ENCODE results near the gene MINDY2. TPM values are rescaled to one million over a fixed set of nuclear protein-coding genes. Genes with fewer than 3 reads are reported as not detected.

MINDY2 gene
- total and polyA plus RNA-seq, 4 donors, result 1.5 to 7.0 (median 5.1) TPM

- no peak for TF ChIP-seq REST (IDR thresholded peaks at IDR 0.05)
- no peak for TF ChIP-seq FOXA1 (IDR thresholded peaks at IDR 0.05)
- no peak for TF ChIP-seq GABPA (IDR thresholded peaks at IDR 0.05 in 1 of 2, conservative IDR thresholded peaks at IDR 0.05 in 1 of 2)
Measured at GRCh38 chr15:58900631-58901030, 129.5 kb downstream of the MINDY2 start (continued).

- TF ChIP-seq REST (IDR thresholded peaks at IDR 0.05), result no peak
- TF ChIP-seq GABPA (IDR thresholded peaks at IDR 0.05 in 1 of 2, conservative IDR thresholded peaks at IDR 0.05 in 1 of 2), result no peak
- no peak for TF ChIP-seq ATF3 (IDR thresholded peaks at IDR 0.05)
- H3K4me3 ChIP-seq (ENCODE audit: low read depth in 1 of 3, low read length in 3 of 3), result no peak overlapping the region
- H3K9me3 ChIP-seq (ENCODE audit: control insufficient read depth in 4 of 4, low read length in 3 of 4), result no peaks in the 10 kb centered on the region
- WGBS, result 94% methylated on average over 6 of the region's 6 CpGs
- no peaks in the 10 kb centered on the region for H3K27me3 ChIP-seq (ENCODE audit: control insufficient read depth in 4 of 4, insufficient read depth in 4 of 4, low read length in 3 of 4)
- DNase-seq (ENCODE audit: low spot score), result no peak
- no peak overlapping the region for H3K9ac ChIP-seq (ENCODE audit: low read depth in 1 of 2, low read length in 2 of 2)
- peaks cover 0 to 21% (median 19%) of the 10 kb centered on the region in 4 donors for H3K36me3 ChIP-seq (ENCODE audit: control insufficient read depth in 4 of 4, insufficient read depth in 3 of 4, low read depth in 1 of 4, low read length in 3 of 4)
- H3K27ac ChIP-seq (ENCODE audit: low read depth in 1 of 2, low read length in 2 of 2), result no peak overlapping the region
- H3K4me1 ChIP-seq (ENCODE audit: control insufficient read depth in 4 of 4, insufficient read depth in 4 of 4, low read length in 3 of 4), result no peaks in the 10 kb centered on the region
Measured at GRCh38 chr15:58908550-58909309, 137.6 kb downstream of the MINDY2 start.

GRCh38 chr15:58909616-58910015, 138.5 kb downstream of the MINDY2 start:
- no peak overlapping the region for H3K9ac ChIP-seq (ENCODE audit: low read depth in 1 of 2, low read length in 2 of 2)
- DNase-seq (ENCODE audit: low spot score), result no peak
- WGBS, result 99% methylated on average over 1 of the region's 1 CpG
- H3K4me1 ChIP-seq (ENCODE audit: control insufficient read depth in 4 of 4, insufficient read depth in 4 of 4, low read length in 3 of 4), result no peaks in the 10 kb centered on the region
- H3K36me3 ChIP-seq (ENCODE audit: control insufficient read depth in 4 of 4, insufficient read depth in 3 of 4, low read depth in 1 of 4, low read length in 3 of 4), result peaks cover 0 to 24% (median 21%) of the 10 kb centered on the region in 4 donors
- no peak for TF ChIP-seq JUND (IDR thresholded peaks at IDR 0.05)
- TF ChIP-seq FOXA1 (IDR thresholded peaks at IDR 0.05), result no peak
- TF ChIP-seq SP1 (IDR thresholded peaks at IDR 0.05), result no peak
- TF ChIP-seq ATF3 (IDR thresholded peaks at IDR 0.05), result no peak
- TF ChIP-seq REST (IDR thresholded peaks at IDR 0.05), result no peak
- TF ChIP-seq RAD21 (IDR thresholded peaks at IDR 0.05), result no peak
- TF ChIP-seq TAF1 (conservative IDR thresholded peaks at IDR 0.05), result no peak
- TF ChIP-seq NR2F2 (IDR thresholded peaks at IDR 0.05), result no peak
- no peak for TF ChIP-seq CTCF (IDR thresholded peaks at IDR 0.05; ENCODE audit: low read depth, low read length, missing input control)
- TF ChIP-seq FOXA2 (IDR thresholded peaks at IDR 0.05), result no peak
- no peak for TF ChIP-seq GABPA (IDR thresholded peaks at IDR 0.05 in 1 of 2, conservative IDR thresholded peaks at IDR 0.05 in 1 of 2)
- H3K9me3 ChIP-seq (ENCODE audit: control insufficient read depth in 4 of 4, low read length in 3 of 4), result no peaks in the 10 kb centered on the region
- H3K4me3 ChIP-seq (ENCODE audit: low read depth in 1 of 3, low read length in 3 of 3), result no peak overlapping the region
- H3K27ac ChIP-seq (ENCODE audit: low read depth in 1 of 2, low read length in 2 of 2), result no peak overlapping the region
- H3K27me3 ChIP-seq (ENCODE audit: control insufficient read depth in 4 of 4, insufficient read depth in 4 of 4, low read length in 3 of 4), result no peaks in the 10 kb centered on the region

Data from liver (tissue), 9 donors.